Measurements from ENCODE around the gene CNTNAP5.

- TF ChIP-seq POLR2AphosphoS5 (IDR thresholded peaks at IDR 0.05; ENCODE audit: low read depth, low read length) (no peak), TCF7L2 (IDR thresholded peaks at IDR 0.05; ENCODE audit: low read depth, low read length) (no peak)
- TF ChIP-seq, protein P1, sequence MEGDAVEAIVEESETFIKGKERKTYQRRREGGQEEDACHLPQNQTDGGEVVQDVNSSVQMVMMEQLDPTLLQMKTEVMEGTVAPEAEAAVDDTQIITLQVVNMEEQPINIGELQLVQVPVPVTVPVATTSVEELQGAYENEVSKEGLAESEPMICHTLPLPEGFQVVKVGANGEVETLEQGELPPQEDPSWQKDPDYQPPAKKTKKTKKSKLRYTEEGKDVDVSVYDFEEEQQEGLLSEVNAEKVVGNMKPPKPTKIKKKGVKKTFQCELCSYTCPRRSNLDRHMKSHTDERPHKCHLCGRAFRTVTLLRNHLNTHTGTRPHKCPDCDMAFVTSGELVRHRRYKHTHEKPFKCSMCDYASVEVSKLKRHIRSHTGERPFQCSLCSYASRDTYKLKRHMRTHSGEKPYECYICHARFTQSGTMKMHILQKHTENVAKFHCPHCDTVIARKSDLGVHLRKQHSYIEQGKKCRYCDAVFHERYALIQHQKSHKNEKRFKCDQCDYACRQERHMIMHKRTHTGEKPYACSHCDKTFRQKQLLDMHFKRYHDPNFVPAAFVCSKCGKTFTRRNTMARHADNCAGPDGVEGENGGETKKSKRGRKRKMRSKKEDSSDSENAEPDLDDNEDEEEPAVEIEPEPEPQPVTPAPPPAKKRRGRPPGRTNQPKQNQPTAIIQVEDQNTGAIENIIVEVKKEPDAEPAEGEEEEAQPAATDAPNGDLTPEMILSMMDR (IDR thresholded peaks at IDR 0.05) = no peak
- TF ChIP-seq, protein P2, sequence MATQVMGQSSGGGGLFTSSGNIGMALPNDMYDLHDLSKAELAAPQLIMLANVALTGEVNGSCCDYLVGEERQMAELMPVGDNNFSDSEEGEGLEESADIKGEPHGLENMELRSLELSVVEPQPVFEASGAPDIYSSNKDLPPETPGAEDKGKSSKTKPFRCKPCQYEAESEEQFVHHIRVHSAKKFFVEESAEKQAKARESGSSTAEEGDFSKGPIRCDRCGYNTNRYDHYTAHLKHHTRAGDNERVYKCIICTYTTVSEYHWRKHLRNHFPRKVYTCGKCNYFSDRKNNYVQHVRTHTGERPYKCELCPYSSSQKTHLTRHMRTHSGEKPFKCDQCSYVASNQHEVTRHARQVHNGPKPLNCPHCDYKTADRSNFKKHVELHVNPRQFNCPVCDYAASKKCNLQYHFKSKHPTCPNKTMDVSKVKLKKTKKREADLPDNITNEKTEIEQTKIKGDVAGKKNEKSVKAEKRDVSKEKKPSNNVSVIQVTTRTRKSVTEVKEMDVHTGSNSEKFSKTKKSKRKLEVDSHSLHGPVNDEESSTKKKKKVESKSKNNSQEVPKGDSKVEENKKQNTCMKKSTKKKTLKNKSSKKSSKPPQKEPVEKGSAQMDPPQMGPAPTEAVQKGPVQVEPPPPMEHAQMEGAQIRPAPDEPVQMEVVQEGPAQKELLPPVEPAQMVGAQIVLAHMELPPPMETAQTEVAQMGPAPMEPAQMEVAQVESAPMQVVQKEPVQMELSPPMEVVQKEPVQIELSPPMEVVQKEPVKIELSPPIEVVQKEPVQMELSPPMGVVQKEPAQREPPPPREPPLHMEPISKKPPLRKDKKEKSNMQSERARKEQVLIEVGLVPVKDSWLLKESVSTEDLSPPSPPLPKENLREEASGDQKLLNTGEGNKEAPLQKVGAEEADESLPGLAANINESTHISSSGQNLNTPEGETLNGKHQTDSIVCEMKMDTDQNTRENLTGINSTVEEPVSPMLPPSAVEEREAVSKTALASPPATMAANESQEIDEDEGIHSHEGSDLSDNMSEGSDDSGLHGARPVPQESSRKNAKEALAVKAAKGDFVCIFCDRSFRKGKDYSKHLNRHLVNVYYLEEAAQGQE (IDR thresholded peaks at IDR 0.05; ENCODE audit: insufficient read depth in 1 of 2, low read depth in 2 of 2, low read length in 1 of 2) = no peak
These were observed 545.8 kb downstream of the CNTNAP5 start for GRCh38 chr2:124570872-124571271.
